Measurements from ENCODE around the gene POMZP3.
A peak's percentile ranks its signal among the peaks of the same experiment; 100 is the strongest.
"Not testable (repeated sequence)": the region's sequence is repeated elsewhere in the genome, so short reads cannot be mapped to it uniquely, and the experiment has no call there.

Gene POMZP3

GRCh38 chr7:76626989-76627642 lies at the start of gene POMZP3:
TSS of gene POMZP3 (minus strand) at chr7:76627279. CDS start at chr7:76626064, 1,215 bp downstream.
- not testable (repeated sequence) for DNase-seq (ENCODE audit: low read depth in 2 of 2)

- not testable (repeated sequence) for DNase-seq (ENCODE audit: low read depth in 2 of 2)
These were observed 48.7 kb upstream of the POMZP3 start for GRCh38 chr7:76675783-76676182.

- DNase-seq (ENCODE audit: low read depth in 2 of 2) = not testable (repeated sequence)
These were observed 46.3 kb upstream of the POMZP3 start for GRCh38 chr7:76673346-76673745.

- DNase-seq (ENCODE audit: low read depth in 2 of 2) = not testable (repeated sequence)
These were observed 32.1 kb upstream of the POMZP3 start for GRCh38 chr7:76659212-76659611.

GRCh38 chr7:76656425-76656824 lies 29.3 kb upstream of the POMZP3 start:
- DNase-seq (ENCODE audit: low read depth in 2 of 2) = not testable (repeated sequence)

- not testable (repeated sequence) for DNase-seq (ENCODE audit: low read depth in 2 of 2)
These were observed 15.5 kb upstream of the POMZP3 start for GRCh38 chr7:76642620-76643019.

- not testable (repeated sequence) for DNase-seq (ENCODE audit: low read depth in 2 of 2)
These were observed 10.1 kb upstream of the POMZP3 start for GRCh38 chr7:76637061-76637691.

- not testable (repeated sequence) for DNase-seq (ENCODE audit: low read depth in 2 of 2)
These were observed 498 bp downstream of the POMZP3 start for GRCh38 chr7:76626581-76626980.

- DNase-seq (ENCODE audit: low read depth in 2 of 2) = not testable (repeated sequence)
These were observed 7.5 kb downstream of the POMZP3 start for GRCh38 chr7:76619439-76620190.

GRCh38 chr7:76613783-76614182 lies 13.3 kb downstream of the POMZP3 start:
- not testable (repeated sequence) for DNase-seq (ENCODE audit: low read depth in 2 of 2)

- not testable (repeated sequence) for DNase-seq (ENCODE audit: low read depth in 2 of 2)
These were observed 14.8 kb downstream of the POMZP3 start for GRCh38 chr7:76612232-76612631.

- not testable (repeated sequence) for DNase-seq (ENCODE audit: low read depth in 2 of 2)
These were observed 17.2 kb downstream of the POMZP3 start for GRCh38 chr7:76609864-76610263.

GRCh38 chr7:76608469-76608868 lies 18.6 kb downstream of the POMZP3 start:
- DNase-seq (ENCODE audit: low read depth in 2 of 2) = not testable (repeated sequence)

- peak; percentile 10 to 38 for DNase-seq (ENCODE audit: low read depth in 2 of 2)
These were observed 21.1 kb downstream of the POMZP3 start for GRCh38 chr7:76606027-76606426.

GRCh38 chr7:76600650-76601049 lies 26.4 kb downstream of the POMZP3 start:
- not testable (repeated sequence) for DNase-seq (ENCODE audit: low read depth in 2 of 2)

GRCh38 chr7:76600116-76600482 lies 27.0 kb downstream of the POMZP3 start:
- DNase-seq (ENCODE audit: low read depth in 2 of 2) = not testable (repeated sequence)

- not testable (repeated sequence) for DNase-seq (ENCODE audit: low read depth in 2 of 2)
These were observed 28.4 kb downstream of the POMZP3 start for GRCh38 chr7:76598590-76599264.

- DNase-seq (ENCODE audit: low read depth in 2 of 2) = not testable (repeated sequence)
These were observed 29.8 kb downstream of the POMZP3 start for GRCh38 chr7:76597288-76597687.

GRCh38 chr7:76592694-76593093 lies 34.4 kb downstream of the POMZP3 start:
- DNase-seq (ENCODE audit: low read depth in 2 of 2) = not testable (repeated sequence)

GRCh38 chr7:76591602-76592304 lies 35.3 kb downstream of the POMZP3 start:
- DNase-seq (ENCODE audit: low read depth in 2 of 2) = not testable (repeated sequence)

- DNase-seq (ENCODE audit: low read depth in 2 of 2) = not testable (repeated sequence)
These were observed 36.0 kb downstream of the POMZP3 start for GRCh38 chr7:76591033-76591432.
